IMR-90 (cell line): ENCODE results near the gene DNM3. TPM values are rescaled to one million over a fixed set of nuclear protein-coding genes. Genes with fewer than 3 reads are reported as not detected.

Experiments used
- ATAC-seq: fragments of 200-7000 bp; cut with Tn5 transposase; 2 replicates; pipeline ENCODE4 v1.9.1; 2020; ENCODE audit warnings: low read depth, mild to moderate bottlenecking, moderate library complexity
- BruUV-seq: library from RNA; stranded (reverse); fragments of 400-500 nt; replicated peaks from 2 replicates; lab custom pipeline; 2021; lab: Mats Ljungman, UMichigan
- CTCF ChIA-PET: fragments of 300-600 bp; formaldehyde crosslinking; extraction: SDS; loops from one replicate; lab custom pipeline; 2021; ENCODE audit warnings: antibody characterized with exemption; lab: Yijun Ruan, JAX
- POLR2A ChIA-PET: fragments of 300-600 bp; sonication (Branson Sonifier 250); formaldehyde crosslinking; loops from one replicate; lab custom pipeline; 2022; ENCODE audit warnings: antibody characterized with exemption; ENCODE audit not compliant: unreplicated experiment; lab: Charles Lee
- DNase-seq: peaks from one replicate; pipeline ENCODE4 v3.0.0; 2013
- H2AFZ ChIP-seq: replicated peaks from 2 replicates; pipeline ENCODE3; 2013; ENCODE audit warnings: low read length, mild to moderate bottlenecking; ENCODE audit not compliant: poor library complexity
- H2AK5ac ChIP-seq: 2 replicates; pipeline ENCODE4 v1.6.1; 2013; ENCODE audit warnings: low read depth, low read length, inconsistent platforms
- H2AK9ac ChIP-seq: replicated peaks from 2 replicates; pipeline ENCODE3; 2013; ENCODE audit warnings: mild to moderate bottlenecking, low read depth, low read length, moderate library complexity; ENCODE audit not compliant: poor library complexity
- H2BK120ac ChIP-seq: 2 replicates; pipeline ENCODE4 v1.6.1; 2013; ENCODE audit warnings: low read depth, low read length, inconsistent platforms
- H2BK15ac ChIP-seq: 3 replicates; pipeline ENCODE4 v1.6.1; 2013; ENCODE audit warnings: low read depth, low read length, inconsistent platforms
- H2BK20ac ChIP-seq: 2 replicates; pipeline ENCODE4 v1.6.1; 2013; ENCODE audit warnings: low read depth, mild to moderate bottlenecking, inconsistent platforms, low read length, moderate library complexity
- H2BK5ac ChIP-seq: 2 replicates; pipeline ENCODE4 v1.6.1; 2013; ENCODE audit warnings: mild to moderate bottlenecking, low read depth, low read length, inconsistent platforms; ENCODE audit not compliant: poor library complexity, severe bottlenecking
- H3K14ac ChIP-seq: replicated peaks from 2 replicates; pipeline ENCODE4 v1.6.1; 2013; ENCODE audit warnings: low read depth, low read length, inconsistent platforms
- H3K18ac ChIP-seq: 2 replicates; pipeline ENCODE4 v1.6.1; 2013; ENCODE audit warnings: low read depth, low read length, control low read depth
- H3K23ac ChIP-seq: 2 replicates; pipeline ENCODE4 v1.6.1; 2013; ENCODE audit warnings: low read depth, low read length, inconsistent platforms
- H3K27ac ChIP-seq: 2 replicates; pipeline ENCODE4 v1.5.1; 2013; ENCODE audit warnings: mild to moderate bottlenecking, control low read depth, low read length; ENCODE audit not compliant: insufficient read depth
- H3K27me3 ChIP-seq: 2 replicates; pipeline ENCODE4 v1.6.1; 2013; ENCODE audit warnings: low read length; ENCODE audit not compliant: control insufficient read depth, insufficient read depth
- H3K36me3 ChIP-seq: 2 replicates; pipeline ENCODE4 v1.6.1; 2013; ENCODE audit warnings: low read length, mixed read lengths; ENCODE audit not compliant: control insufficient read depth, insufficient read depth
- H3K4ac ChIP-seq: 2 replicates; pipeline ENCODE4 v1.6.1; 2013; ENCODE audit warnings: low read depth, low read length, inconsistent platforms
- H3K4me1 ChIP-seq: 2 replicates; pipeline ENCODE4 v1.6.1; 2013; ENCODE audit warnings: low read length, mixed read lengths; ENCODE audit not compliant: control insufficient read depth, insufficient read depth
- H3K4me2 ChIP-seq: 2 replicates; pipeline ENCODE4 v1.6.1; 2013; ENCODE audit warnings: low read depth, mild to moderate bottlenecking, control low read depth, low read length, moderate library complexity
- H3K4me3 ChIP-seq: 2 replicates; pipeline ENCODE4 v1.5.1; 2013; ENCODE audit warnings: low read depth, mild to moderate bottlenecking, control low read depth, low read length, moderate library complexity; ENCODE audit not compliant: insufficient read depth
- H3K56ac ChIP-seq: 2 replicates; pipeline ENCODE4 v1.6.1; 2013; ENCODE audit warnings: low read length, inconsistent platforms; ENCODE audit not compliant: insufficient read depth; ENCODE audit errors: extremely low read depth
- H3K79me1 ChIP-seq, 2 experiments: 2 replicates each; pipeline ENCODE4 v1.6.1; 2013; ENCODE audit warnings: low read length in 2 of 2, inconsistent platforms in 1 of 2, low read depth in 1 of 2
- H3K9ac ChIP-seq: 2 replicates; pipeline ENCODE4 v1.6.1; 2013; ENCODE audit warnings: low read depth, low read length, control low read depth
- H3K9me1 ChIP-seq: 2 replicates; pipeline ENCODE4 v1.6.1; 2013; ENCODE audit warnings: low read length, inconsistent platforms; ENCODE audit not compliant: insufficient read depth
- H3K9me3 ChIP-seq: 2 replicates; pipeline ENCODE4 v1.6.1; 2013; ENCODE audit warnings: low read length; ENCODE audit not compliant: control insufficient read depth, insufficient read depth
- H4K20me1 ChIP-seq: 2 replicates; pipeline ENCODE4 v1.6.1; 2013; ENCODE audit warnings: low read length, inconsistent platforms; ENCODE audit not compliant: insufficient read depth
- H4K5ac ChIP-seq: 2 replicates; pipeline ENCODE4 v1.6.1; 2013; ENCODE audit warnings: mild to moderate bottlenecking, low read depth, low read length, control low read depth
- H4K8ac ChIP-seq, 2 experiments: 2 replicates each; pipeline ENCODE4 v1.6.1; 2013; ENCODE audit warnings: low read depth in 2 of 2, low read length in 2 of 2, control low read depth in 1 of 2, inconsistent platforms in 1 of 2
- H4K91ac ChIP-seq: 2 replicates; pipeline ENCODE4 v1.6.1; 2013; ENCODE audit warnings: low read depth, low read length, inconsistent platforms; ENCODE audit not compliant: insufficient read depth
- FOS ChIP-seq: fragments of 150-350 bp; IDR thresholded peaks from 2 replicates; pipeline ENCODE4 v1.6.1; 2016; ENCODE audit warnings: low read depth, low read length
- WGBS, 2 experiments: methylation state at CpG; one replicate each; pipeline versions ENCODE4 v1.1.5 to v1.1.7; 2013; ENCODE audit warnings: missing lambda C conversion rate in 2 of 2; ENCODE audit not compliant: insufficient read length in 1 of 2; ENCODE audit errors: extremely low coverage in 2 of 2; 5-methylcytosine and 5-hydroxymethylcytosine counted together
- dilution Hi-C: fragments of 300-500 bp; cut with HindIII; formaldehyde crosslinking; loops from one replicate; pipeline ENCODE4 v1.14.3; 2018; ENCODE audit warnings: low sequenced_read_pairs; ENCODE audit not compliant: unreplicated experiment
- in situ Hi-C: fragments of 300-500 bp; cut with MboI; formaldehyde crosslinking; loops from 3 replicates; pipeline ENCODE4 v1.14.3; 2019; ENCODE audit warnings: low sequenced_read_pairs, inconsistent platforms, mixed read lengths
- intact Hi-C: fragments of 100-400 bp; cut with micrococcal nuclease; formaldehyde crosslinking; loops from 2 replicates; pipeline ENCODE4 v1.10.0; 2022
- polyA plus RNA-seq, 3 experiments: library from polyadenylated mRNA; depleted of rRNA; stranded (reverse); fragments of >200 nt; gene quantifications; 2 replicates each; pipeline ENCODE4 v1.2.3, GENCODE V29; 2012; ENCODE audit warnings: low replicate concordance in 1 of 3
- total RNA-seq: library from RNA; depleted of rRNA; stranded (reverse); fragments of >200 nt; gene quantifications from 2 replicates; pipeline ENCODE4 v1.2.3, GENCODE V29; 2012
- TF ChIP-seq, protein P1 (sequence below): fragments of 150-350 bp; IDR thresholded peaks from 2 replicates; pipeline ENCODE4 v1.6.1; 2016; ENCODE audit warnings: low read depth, mild to moderate bottlenecking, low read length, moderate library complexity, borderline replicate concordance

The DNM3 gene
- total and polyA plus RNA-seq, 2 of the 4 experiments (the other 2 are of a cell fraction), result 0.36 TPM

DNA sequence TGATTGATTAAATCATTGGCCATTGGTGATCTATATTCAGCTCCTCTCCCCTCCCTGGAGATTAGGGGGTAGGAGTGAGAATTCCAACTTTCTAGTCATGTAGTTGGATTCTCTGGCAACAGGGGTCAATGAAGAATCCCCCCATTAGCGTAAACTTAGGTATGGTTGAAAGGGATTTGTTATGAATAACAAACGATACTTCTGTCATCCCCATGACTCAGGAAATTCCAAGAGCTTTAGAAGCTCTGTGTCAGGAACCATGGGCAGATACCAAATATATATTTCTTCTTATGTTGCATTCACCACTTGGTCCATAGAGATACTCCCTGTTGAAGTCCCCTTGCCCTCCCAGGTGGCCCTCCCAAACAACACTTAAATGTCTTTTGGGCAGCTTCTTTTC is 124.5 kb downstream of the DNM3 start:
- Histone ChIP-seq H3K9me3 (no peaks in the 10 kb centered on the region), H3K27ac (no peak overlapping the region), H2AK9ac (no peak overlapping the region), H3K18ac (no peak overlapping the region), H3K4me2 (no peak overlapping the region), H2AFZ (no peak overlapping the region), H3K4ac (0 out of 2 replicates have a peak overlapping the region, but pooled peaks have one; percentile 19), H3K23ac (no peak overlapping the region), H4K20me1 (no peaks in the 10 kb centered on the region), H3K4me1 (0 out of 2 replicates have a peak, but pooled peaks cover 2% of the 10 kb centered on the region), H3K9ac (no peak overlapping the region), H4K5ac (no peak overlapping the region), H2BK20ac (0 out of 2 replicates have a peak overlapping the region, but pooled peaks have one; percentile 47), H4K8ac (no peak overlapping the region), H3K9me1 (no peaks in the 10 kb centered on the region; the same call in 1 of the 2 replicates), H3K4me3 (no peak overlapping the region), H3K27me3 (no peaks in the 10 kb centered on the region), H4K91ac (no peak overlapping the region), H3K56ac (no peak overlapping the region), H2BK5ac (no peak overlapping the region), H2BK15ac (no peak overlapping the region), H2BK120ac (no peak overlapping the region), H3K79me1 (no peaks in the 10 kb centered on the region), H3K36me3 (no peaks in the 10 kb centered on the region), H2AK5ac (no peak overlapping the region), H3K14ac (no peak overlapping the region; the same call in 1 of the 2 replicates)
- in situ Hi-C loops, result no loop called here
- intact Hi-C loops, result no loop called here
- TF ChIP-seq, protein P1, sequence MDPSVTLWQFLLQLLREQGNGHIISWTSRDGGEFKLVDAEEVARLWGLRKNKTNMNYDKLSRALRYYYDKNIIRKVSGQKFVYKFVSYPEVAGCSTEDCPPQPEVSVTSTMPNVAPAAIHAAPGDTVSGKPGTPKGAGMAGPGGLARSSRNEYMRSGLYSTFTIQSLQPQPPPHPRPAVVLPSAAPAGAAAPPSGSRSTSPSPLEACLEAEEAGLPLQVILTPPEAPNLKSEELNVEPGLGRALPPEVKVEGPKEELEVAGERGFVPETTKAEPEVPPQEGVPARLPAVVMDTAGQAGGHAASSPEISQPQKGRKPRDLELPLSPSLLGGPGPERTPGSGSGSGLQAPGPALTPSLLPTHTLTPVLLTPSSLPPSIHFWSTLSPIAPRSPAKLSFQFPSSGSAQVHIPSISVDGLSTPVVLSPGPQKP, result no peak
- TF ChIP-seq FOS, result 0 out of 2 replicates have a peak, but pooled peaks have one; percentile 3
- ChIA-PET CTCF (interaction anchor here (0.8 to 0.9 kb wide), 2 partner anchors 20 to 165 kb away, joined by 3 to 4 read pairs; no protein-coding TSS in a partner anchor), POLR2A (no interaction called here)
- dilution Hi-C loops, result no loop called here
- DNase-seq (peak; percentile 55), ATAC-seq (peak; percentile 77)
- BruUV-seq, result no TSS peak
- WGBS, 2 experiments, result no CpG with 5 or more reads among the region's 2 CpGs
